WI38 (cell line): ENCODE results near the gene LEUTX.

ENCODE experiments used
- H3K4me3 ChIP-seq: 2 replicates; pipeline ENCODE4 v1.5.1; 2011; ENCODE audit warnings: low read depth, mild to moderate bottlenecking, control low read depth, low read length
- CTCF ChIP-seq: IDR thresholded peaks from 2 replicates; pipeline ENCODE4 v1.5.1; 2012; ENCODE audit warnings: low read depth, mild to moderate bottlenecking, control low read depth, low read length

The LEUTX gene

GRCh38 chr19:39737891-39738290 is 40.8 kb upstream of the LEUTX start, which contains the start of gene CLC:
CLC (minus strand) TSS chr19:39738029; CDS start chr19:39737952, 77 bp downstream.
- H3K4me3 ChIP-seq: no peak within 1 kb of the TSS

DNA sequence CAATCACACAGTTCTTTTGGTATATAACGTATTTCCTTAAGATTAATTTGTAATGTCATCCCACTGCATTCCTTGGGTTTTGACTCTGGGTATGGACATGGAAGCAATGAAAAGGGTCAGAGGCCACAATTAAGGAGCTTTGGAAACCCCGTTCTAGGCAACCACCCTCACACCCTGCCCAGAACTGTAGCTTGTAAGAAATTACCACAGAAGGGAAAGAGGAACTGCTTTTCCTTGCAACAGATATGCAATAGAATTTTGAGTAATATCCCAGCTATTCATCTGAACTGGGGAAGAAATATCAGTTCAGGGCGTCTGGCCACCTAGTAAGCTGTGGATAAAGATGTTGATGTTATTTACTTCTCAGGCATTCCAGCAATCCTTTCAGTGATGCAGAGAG is 39.8 kb upstream of the LEUTX start:
- no peak for TF ChIP-seq CTCF
- H3K4me3 ChIP-seq: no peak overlapping the region

More at GRCh38 chr19:39737891-39738290, 40.8 kb upstream of the LEUTX start, which contains the start of gene CLC:
- TF ChIP-seq CTCF: no peak

GRCh38 chr19:39740395-39740794 is 38.3 kb upstream of the LEUTX start:
- no peak overlapping the region for H3K4me3 ChIP-seq
- no peak for TF ChIP-seq CTCF

DNA sequence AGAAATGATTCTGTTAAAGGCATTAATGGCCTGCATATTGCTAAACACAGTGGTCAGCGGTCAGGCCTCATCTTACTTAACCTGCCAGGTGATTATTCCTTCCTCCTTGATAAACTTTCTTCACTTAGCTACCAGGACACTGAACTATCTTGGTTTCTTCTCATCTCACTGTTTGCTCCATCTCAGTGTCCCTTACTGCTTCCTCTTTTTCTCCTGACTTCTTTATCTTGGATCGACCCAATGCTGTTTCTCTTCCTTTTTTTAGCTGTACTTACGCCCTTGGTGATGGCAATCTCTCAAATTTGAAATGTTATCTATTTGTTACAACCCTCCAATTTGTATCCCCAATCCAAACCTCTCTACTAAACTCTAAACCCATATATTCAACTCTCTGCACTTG is 33.0 kb upstream of the LEUTX start:
- no peak for TF ChIP-seq CTCF
- H3K4me3 ChIP-seq: no peak overlapping the region

GRCh38 chr19:39746836-39747529 is 31.7 kb upstream of the LEUTX start:
- no peak overlapping the region for H3K4me3 ChIP-seq
- TF ChIP-seq CTCF: no peak

DNA sequence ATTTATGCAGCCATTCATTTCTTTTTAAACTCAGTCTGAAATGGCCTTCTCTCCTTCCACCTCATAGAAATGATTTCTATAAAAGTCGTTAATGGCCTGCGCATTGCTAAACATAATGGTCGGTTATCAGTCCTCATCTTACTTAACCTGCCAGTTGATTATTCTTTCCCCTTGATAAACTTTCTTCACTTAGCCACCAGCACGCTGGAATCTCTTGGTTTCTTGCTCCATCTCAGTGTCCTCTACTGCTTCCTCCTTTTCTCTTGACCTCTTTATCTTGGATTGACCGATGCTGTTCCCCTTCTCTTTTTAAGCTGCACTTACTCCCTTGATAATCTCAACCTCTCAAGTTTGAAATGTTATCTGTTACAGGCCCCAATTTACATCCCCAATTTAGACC is 28.7 kb upstream of the LEUTX start:
- no peak overlapping the region for H3K4me3 ChIP-seq
- TF ChIP-seq CTCF: no peak

DNA sequence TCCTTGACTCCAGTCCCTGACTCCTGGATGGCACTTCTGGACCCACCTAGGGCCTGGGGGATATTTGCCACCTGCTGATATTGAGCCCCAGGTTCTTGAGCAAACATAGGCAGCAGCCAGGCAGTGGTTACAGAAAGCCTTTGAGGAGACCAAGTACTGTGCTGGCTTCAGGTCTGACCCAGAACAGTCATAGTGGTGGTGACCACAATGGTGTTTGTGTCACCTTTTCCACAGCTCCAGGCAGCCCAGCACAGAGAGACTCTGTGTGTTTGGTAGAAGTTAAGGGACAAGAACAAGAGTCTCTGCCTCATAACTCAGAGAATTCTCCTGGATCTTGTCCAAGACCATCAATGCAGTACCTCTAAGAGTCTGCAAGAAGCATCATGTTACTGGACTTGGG is 26.3 kb upstream of the LEUTX start:
- no peak for TF ChIP-seq CTCF
- no peak overlapping the region for H3K4me3 ChIP-seq
